Stimulated activated naive CD8-positive, alpha-beta T cell treated with anti-CD3 and anti-CD28 coated beads, Interleukin-15, amount 100 ng/mL, for 72 hours (primary cell): ENCODE results near the gene PTPRN2.

Experiments
- ATAC-seq: fragments of 150-1000 bp; cut with Tn5 transposase; 2 replicates; pipeline ENCODE4 v1.10.0; 2021; ENCODE audit warnings: mild to moderate bottlenecking, moderate library complexity
- DNase-seq, 2 donors: peaks; one replicate each; pipeline ENCODE4 v3.0.0; 2021 to 2022
- H3K27ac Mint-ChIP-seq, 2 donors: one replicate each; pipeline ENCODE4 v1.8.0; 2022; ENCODE audit warnings: mild to moderate bottlenecking in 2 of 2, mixed read lengths in 2 of 2, moderate library complexity in 2 of 2
- H3K27me3 Mint-ChIP-seq: one replicate; pipeline ENCODE4 v1.8.0; 2022; ENCODE audit warnings: mixed read lengths
- H3K4me1 Mint-ChIP-seq: one replicate; pipeline ENCODE4 v1.8.0; 2022; ENCODE audit warnings: mild to moderate bottlenecking, mixed read lengths
- H3K4me3 Mint-ChIP-seq, 2 donors: one replicate each; pipeline ENCODE4 v1.8.0; 2022; ENCODE audit warnings: mild to moderate bottlenecking in 2 of 2, mixed read lengths in 2 of 2, moderate library complexity in 1 of 2
- H3K9me3 Mint-ChIP-seq, 2 donors: one replicate each; pipeline ENCODE4 v1.8.0; 2022; ENCODE audit warnings: mixed read lengths in 2 of 2

The PTPRN2 gene

DNA sequence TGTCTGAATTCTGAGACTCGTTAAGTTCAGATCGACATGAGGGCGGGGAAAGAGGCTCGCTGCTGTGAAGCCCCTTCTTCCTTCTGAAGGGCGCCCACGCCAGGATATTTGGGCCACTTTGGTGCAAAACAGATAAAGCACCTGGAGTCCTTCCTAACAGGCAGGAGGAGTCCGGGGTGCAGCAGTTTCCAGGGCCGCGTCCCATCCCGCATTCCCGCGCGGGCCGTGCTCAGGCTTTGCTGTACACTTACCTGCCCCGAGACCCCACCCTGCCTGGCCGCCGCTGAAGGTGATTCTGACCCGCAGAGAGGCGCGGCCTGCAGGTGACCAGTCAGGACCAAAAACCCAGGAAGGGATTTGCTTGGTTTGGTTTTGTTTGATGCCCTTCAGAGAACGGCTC, 454.6 kb downstream of the PTPRN2 start:
- H3K9me3 Mint-ChIP-seq, result no peaks in the 10 kb centered on the region
- DNase-seq, result no peak
- no peaks in the 10 kb centered on the region for H3K4me1 Mint-ChIP-seq
- no peak overlapping the region for H3K4me3 Mint-ChIP-seq
- H3K27ac Mint-ChIP-seq, result no peak overlapping the region
- no peak for ATAC-seq
- no peaks in the 10 kb centered on the region for H3K27me3 Mint-ChIP-seq

DNA sequence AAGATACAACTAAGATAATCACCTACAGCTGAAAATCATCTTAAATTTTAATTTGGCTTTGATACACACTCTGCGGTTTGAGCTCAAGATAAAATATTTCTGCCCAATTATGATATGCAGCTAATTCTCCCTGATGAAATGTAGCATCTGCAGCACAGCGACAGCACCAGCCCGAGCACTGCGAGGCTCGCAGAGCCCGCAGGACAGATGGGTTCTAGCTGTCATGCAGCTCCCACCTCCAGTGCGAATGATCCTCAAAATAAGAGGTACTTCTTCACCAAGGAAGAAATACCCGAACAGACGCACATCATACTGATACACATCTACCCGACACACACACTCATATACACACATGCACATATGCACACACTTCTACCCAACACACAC, 457.6 kb downstream of the PTPRN2 start:
- no peaks in the 10 kb centered on the region for H3K4me1 Mint-ChIP-seq
- ATAC-seq (no peak), DNase-seq (no peak)
- H3K4me3 Mint-ChIP-seq, result no peak overlapping the region
- no peaks in the 10 kb centered on the region for H3K27me3 Mint-ChIP-seq
- H3K27ac Mint-ChIP-seq, result no peak overlapping the region
- H3K9me3 Mint-ChIP-seq, result no peaks in the 10 kb centered on the region

DNA sequence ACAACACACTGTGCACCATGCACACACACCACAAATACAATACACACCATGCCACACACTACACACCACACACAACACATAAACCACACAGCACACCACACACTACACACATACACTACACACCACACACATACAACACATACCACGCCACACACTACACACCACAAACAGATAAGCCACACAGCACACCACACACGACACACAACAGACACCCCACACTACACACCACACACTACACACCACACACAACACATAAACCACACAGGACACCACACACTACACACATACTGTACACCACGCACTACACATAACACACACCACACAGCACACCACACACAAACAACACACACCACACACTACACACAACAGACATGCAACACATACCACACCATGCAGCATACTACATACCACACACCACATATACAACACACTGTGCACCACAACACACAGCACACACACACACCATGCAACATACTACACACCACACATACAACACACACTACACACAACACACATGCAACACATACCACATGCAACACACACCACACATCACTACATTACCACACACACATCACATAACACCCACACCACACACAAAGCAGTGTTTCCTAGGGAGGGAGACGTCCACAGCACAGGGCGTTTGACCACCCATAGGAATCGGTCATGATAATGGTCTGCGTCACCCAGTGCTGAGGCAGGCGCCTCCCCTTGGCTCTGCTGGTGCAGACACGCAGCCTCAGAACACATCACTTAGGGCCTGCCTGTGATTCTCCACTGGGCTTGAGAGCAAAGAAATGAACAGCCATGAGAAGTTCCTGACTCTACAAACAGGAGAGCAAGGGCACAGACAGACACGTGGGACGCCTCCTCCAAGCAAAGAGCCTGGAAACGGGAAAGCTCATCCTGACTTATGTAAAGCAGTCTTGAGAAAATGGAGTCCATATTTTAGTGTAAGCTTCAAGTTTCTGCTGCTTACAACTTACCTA, 458.3 kb downstream of the PTPRN2 start:
- H3K27me3 Mint-ChIP-seq, result no peaks in the 10 kb centered on the region
- DNase-seq (no peak), ATAC-seq (no peak)
- H3K4me1 Mint-ChIP-seq, result no peaks in the 10 kb centered on the region
- no peaks in the 10 kb centered on the region for H3K9me3 Mint-ChIP-seq
- no peak overlapping the region for H3K4me3 Mint-ChIP-seq
- no peak overlapping the region for H3K27ac Mint-ChIP-seq

DNA sequence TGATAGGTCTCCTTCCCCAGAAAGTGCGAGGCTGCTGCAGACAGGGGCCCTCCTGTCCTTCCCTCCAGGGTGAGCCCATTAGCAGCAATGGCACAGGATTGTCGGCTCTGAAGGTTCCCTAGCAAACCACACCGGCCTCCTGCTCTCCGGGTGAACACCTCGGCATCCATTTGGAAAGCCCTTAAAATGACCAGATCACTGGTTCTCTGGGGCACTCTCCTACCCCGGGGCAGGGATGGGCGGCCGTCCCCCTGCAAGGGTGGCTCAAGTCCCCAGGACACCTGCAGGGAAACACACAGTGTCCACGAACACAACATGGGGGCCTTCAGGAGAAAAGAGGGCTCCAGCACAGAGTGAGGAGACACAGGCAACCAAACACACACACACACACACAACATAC, 459.1 kb downstream of the PTPRN2 start:
- H3K4me1 Mint-ChIP-seq, result no peaks in the 10 kb centered on the region
- H3K4me3 Mint-ChIP-seq, result no peak overlapping the region
- H3K27me3 Mint-ChIP-seq, result no peaks in the 10 kb centered on the region
- ATAC-seq (no peak), DNase-seq (no peak)
- H3K27ac Mint-ChIP-seq, result no peak overlapping the region
- H3K9me3 Mint-ChIP-seq, result no peaks in the 10 kb centered on the region

DNA sequence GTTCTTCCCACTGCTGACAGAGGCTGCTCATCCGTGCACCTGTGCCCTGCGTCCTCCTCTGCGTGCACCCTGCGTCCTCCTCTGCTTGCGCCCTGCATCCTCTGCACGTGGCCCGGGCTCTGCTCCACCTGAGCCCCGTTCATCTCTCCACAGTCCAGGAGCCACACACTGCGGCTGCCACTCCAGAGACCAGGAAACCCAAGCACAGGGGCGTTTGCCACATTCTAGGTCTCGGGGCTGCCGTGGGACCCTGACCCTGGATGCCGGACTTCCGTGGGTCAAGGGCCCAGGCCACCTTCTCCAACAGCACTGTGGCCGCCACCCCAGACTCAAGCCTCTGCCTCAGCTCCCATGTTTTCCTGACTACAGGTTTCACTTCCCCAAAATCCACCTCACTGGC, 460.4 kb downstream of the PTPRN2 start:
- Mint-ChIP-seq H3K27me3 (no peaks in the 10 kb centered on the region), H3K4me3 (no peak overlapping the region), H3K27ac (no peak overlapping the region), H3K9me3 (no peaks in the 10 kb centered on the region), H3K4me1 (no peaks in the 10 kb centered on the region)
- ATAC-seq (no peak), DNase-seq (no peak)

DNA sequence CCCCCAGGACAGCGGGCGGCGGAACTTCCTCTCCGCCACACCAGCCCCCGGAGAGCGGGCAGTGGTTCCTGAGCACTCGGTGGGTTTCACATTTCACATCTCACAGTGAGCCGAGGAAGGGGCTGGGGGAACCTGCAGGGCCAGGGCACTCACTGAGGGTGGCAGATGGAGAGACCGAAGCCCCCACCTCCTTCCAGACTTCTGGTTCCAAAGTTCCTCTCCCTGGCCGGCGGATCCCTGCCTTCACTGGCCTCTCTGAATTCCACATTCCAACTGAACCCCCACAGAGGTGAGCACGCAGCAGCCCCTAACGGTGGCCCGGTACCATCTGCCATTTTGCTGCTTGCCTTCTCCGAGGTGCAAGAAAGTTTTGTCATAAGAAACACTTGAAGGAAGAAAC, 461.0 kb downstream of the PTPRN2 start:
- no peaks in the 10 kb centered on the region for H3K9me3 Mint-ChIP-seq
- H3K27me3 Mint-ChIP-seq, result no peaks in the 10 kb centered on the region
- H3K27ac Mint-ChIP-seq, result no peak overlapping the region
- ATAC-seq, result no peak
- no peak for DNase-seq
- no peak overlapping the region for H3K4me3 Mint-ChIP-seq
- no peaks in the 10 kb centered on the region for H3K4me1 Mint-ChIP-seq

DNA sequence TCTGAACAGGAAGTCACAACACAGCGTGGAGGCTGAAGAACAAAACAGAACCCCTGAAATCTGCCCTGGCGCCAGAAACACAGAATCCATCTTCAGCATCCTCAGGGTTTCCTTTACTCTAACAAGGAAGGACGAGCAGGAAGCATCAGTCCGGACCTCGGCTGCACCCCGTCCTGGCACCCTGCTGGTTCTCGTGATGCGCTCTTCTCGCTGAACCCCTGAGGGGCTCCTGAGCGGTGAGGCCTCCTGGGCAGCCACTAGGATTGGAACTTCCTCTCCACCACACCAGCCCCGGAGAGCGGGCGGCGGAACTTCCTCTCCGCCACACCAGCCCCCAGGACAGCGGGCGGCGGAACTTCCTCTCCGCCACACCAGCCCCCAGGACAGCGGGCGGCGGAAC, 461.9 kb downstream of the PTPRN2 start:
- Mint-ChIP-seq H3K4me3 (no peak overlapping the region), H3K9me3 (no peaks in the 10 kb centered on the region), H3K4me1 (no peaks in the 10 kb centered on the region), H3K27ac (no peak overlapping the region), H3K27me3 (no peaks in the 10 kb centered on the region)
- ATAC-seq, result no peak
- DNase-seq, result no peak

DNA sequence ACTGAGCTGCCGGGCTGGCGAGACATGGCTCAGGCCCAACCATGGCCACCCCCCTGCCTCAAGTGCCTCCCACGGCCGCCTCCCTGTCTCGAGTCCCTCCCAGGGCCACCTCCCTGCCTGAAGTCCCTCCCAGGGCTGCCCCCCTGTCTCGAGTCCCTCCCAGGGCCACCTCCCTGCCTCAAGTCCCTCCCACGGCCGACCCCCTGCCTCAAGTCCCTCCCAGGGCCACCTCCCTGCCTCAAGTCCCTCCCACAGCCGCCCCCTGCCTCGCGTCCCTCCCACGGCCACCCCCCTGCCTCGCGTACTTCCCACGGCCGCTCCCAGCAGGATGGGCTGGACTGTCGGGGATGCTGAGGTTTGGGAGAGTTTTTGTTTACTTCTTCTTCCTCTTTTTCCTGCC, 462.5 kb downstream of the PTPRN2 start:
- no peaks in the 10 kb centered on the region for H3K27me3 Mint-ChIP-seq
- no peaks in the 10 kb centered on the region for H3K4me1 Mint-ChIP-seq
- no peak overlapping the region for H3K4me3 Mint-ChIP-seq
- ATAC-seq (no peak), DNase-seq (no peak)
- no peak overlapping the region for H3K27ac Mint-ChIP-seq
- H3K9me3 Mint-ChIP-seq, result peaks cover 0 to 1% of the 10 kb centered on the region in 2 donors

DNA sequence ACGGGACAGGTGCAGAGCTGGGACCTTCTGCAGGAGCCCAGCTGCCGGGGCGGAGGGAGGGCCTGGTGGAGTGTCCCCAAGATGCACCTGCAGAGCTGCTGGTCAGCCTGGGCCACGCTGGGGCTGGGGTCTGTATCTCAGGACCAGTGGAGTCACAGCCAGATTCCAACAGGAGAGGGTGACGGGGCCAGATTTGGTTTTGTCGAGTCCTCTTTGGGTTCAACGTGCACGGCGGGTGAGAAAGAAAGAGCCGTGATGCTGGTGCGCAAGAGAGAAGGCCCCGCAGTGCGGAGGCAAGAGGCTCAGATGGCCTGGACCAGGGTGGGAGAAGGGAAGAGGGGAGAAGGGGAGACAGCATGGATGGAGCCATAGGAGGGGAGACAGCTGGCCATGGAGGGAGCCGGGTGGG, 462.9 kb downstream of the PTPRN2 start:
- Mint-ChIP-seq H3K9me3 (peaks cover 4 to 5% of the 10 kb centered on the region in 2 donors), H3K4me3 (no peak overlapping the region), H3K4me1 (no peaks in the 10 kb centered on the region), H3K27me3 (no peaks in the 10 kb centered on the region), H3K27ac (no peak overlapping the region)
- no peak for DNase-seq
- no peak for ATAC-seq

DNA sequence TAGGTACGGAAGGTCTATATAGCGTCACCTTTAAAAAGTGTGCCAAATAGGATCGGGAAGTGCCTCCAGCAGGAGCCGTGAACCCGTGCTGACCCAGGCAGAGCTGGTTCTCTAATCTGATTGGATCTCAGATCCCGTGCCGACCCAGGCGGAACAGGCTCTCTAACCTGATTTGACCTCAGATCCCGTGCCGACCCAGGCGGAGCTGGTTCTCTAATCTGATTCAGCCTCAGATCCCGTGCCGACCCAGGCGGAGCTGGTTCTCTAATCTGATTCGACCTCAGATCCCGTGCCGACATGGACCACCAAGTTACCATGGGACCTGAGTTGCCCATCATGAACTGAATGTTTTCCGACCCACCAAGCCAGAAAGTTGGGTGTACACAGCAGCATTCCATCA, 463.9 kb downstream of the PTPRN2 start:
- H3K4me1 Mint-ChIP-seq, result no peaks in the 10 kb centered on the region
- peaks cover 12% of the 10 kb centered on the region in 2 donors for H3K9me3 Mint-ChIP-seq
- ATAC-seq (no peak), DNase-seq (no peak)
- H3K27me3 Mint-ChIP-seq, result no peaks in the 10 kb centered on the region
- H3K27ac Mint-ChIP-seq, result no peak overlapping the region
- H3K4me3 Mint-ChIP-seq, result no peak overlapping the region

DNA sequence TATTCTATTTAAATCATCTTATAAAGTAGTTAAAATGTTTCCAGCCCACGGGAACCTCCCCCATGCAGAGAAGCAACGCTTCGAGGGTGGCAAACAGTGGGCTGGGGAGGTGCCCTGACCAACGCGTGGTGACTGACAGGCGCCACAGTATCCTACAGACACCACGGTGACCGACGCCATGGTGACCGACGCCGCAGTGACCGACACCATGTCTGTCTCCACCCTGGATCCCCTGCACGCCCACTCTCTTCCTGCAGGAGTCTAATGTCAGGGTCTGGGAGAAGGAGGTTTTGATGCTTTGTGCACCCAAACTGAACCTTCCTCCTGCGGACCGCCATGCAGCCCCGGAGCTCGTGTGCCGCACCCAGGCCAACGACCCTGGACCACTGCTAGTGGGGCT, 464.4 kb downstream of the PTPRN2 start:
- no peak overlapping the region for H3K27ac Mint-ChIP-seq
- no peaks in the 10 kb centered on the region for H3K27me3 Mint-ChIP-seq
- no peaks in the 10 kb centered on the region for H3K4me1 Mint-ChIP-seq
- no peak for DNase-seq
- peaks cover 12% of the 10 kb centered on the region in 2 donors for H3K9me3 Mint-ChIP-seq
- H3K4me3 Mint-ChIP-seq, result no peak overlapping the region
- ATAC-seq, result no peak

DNA sequence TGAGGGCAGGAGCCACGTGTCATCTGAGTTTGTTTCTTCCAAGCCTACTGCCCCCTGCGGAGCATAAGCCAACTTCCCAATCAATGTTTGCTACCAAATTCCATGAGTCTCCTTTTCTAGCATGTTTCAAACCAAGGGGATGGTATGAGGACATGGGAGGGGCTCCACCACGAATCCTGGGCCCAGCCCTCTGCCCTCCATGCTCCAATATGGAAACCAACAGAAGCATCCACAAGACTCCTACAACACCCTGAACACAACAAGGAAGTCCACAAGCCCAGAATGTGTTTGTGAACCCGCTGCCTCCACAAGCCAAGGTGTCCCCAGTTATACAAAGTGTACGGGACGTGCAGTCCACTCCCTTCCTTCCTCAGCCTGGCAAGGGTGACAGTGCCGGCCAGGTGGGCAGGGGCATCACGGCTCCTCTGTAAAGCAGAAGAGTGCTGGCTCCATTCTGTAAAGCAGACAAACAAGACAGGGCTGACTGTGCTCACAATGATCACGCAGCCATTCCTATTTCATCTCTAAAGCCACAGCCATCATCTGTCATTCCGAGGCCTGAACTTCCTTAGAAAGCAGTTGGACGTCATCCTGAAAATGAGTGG, 466.1 kb downstream of the PTPRN2 start:
- Mint-ChIP-seq H3K4me1 (no peaks in the 10 kb centered on the region), H3K9me3 (peaks cover 21 to 23% of the 10 kb centered on the region in 2 donors), H3K27ac (no peak overlapping the region), H3K27me3 (no peaks in the 10 kb centered on the region), H3K4me3 (no peak overlapping the region)
- DNase-seq, result no peak
- no peak for ATAC-seq

DNA sequence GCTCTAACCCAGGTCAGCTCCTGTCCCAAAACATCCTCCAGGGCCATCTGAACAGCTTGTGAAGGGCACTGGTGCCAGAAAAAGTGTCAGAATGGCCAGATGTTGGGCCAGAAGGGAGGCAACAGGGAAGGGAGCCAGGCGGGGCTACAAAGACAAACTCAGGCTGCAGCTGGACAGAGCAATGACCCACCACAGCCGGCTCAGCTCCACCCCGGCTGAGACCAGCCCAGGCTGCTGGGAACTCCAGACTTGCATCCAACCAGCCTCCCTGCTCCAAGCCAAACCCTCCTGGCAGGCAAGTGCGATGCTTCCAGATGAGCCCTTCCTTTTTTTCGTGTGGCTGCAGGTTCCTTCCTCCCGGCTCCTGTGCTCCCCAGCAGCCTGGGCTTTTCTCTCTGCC, 466.9 kb downstream of the PTPRN2 start:
- H3K4me3 Mint-ChIP-seq, result no peak overlapping the region
- no peaks in the 10 kb centered on the region for H3K27me3 Mint-ChIP-seq
- no peak for DNase-seq
- no peak for ATAC-seq
- no peak overlapping the region for H3K27ac Mint-ChIP-seq
- H3K9me3 Mint-ChIP-seq, result peaks cover 21 to 28% of the 10 kb centered on the region in 2 donors
- no peaks in the 10 kb centered on the region for H3K4me1 Mint-ChIP-seq

DNA sequence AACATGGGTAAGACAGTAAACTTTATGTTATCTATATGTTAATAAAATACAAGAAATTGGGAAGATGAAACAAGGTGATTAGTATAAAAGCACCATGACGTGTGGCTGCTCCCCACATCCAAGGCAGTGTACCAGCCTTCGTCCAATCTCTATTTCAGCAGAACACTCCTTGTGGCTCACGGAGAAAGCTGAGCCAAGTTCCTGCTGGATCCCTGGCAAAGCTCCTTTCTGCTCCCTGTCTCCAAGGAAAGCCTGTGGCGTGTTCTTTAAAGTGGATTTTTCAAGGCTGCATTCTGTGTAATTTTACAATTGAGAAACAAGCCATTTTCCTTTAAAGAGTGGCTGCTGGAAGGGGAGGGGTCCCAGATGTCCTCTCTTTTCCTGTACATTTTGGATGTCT, 467.3 kb downstream of the PTPRN2 start:
- peaks cover 25 to 32% of the 10 kb centered on the region in 2 donors for H3K9me3 Mint-ChIP-seq
- no peak overlapping the region for H3K4me3 Mint-ChIP-seq
- H3K4me1 Mint-ChIP-seq, result no peaks in the 10 kb centered on the region
- no peaks in the 10 kb centered on the region for H3K27me3 Mint-ChIP-seq
- no peak overlapping the region for H3K27ac Mint-ChIP-seq
- no peak for DNase-seq
- no peak for ATAC-seq

DNA sequence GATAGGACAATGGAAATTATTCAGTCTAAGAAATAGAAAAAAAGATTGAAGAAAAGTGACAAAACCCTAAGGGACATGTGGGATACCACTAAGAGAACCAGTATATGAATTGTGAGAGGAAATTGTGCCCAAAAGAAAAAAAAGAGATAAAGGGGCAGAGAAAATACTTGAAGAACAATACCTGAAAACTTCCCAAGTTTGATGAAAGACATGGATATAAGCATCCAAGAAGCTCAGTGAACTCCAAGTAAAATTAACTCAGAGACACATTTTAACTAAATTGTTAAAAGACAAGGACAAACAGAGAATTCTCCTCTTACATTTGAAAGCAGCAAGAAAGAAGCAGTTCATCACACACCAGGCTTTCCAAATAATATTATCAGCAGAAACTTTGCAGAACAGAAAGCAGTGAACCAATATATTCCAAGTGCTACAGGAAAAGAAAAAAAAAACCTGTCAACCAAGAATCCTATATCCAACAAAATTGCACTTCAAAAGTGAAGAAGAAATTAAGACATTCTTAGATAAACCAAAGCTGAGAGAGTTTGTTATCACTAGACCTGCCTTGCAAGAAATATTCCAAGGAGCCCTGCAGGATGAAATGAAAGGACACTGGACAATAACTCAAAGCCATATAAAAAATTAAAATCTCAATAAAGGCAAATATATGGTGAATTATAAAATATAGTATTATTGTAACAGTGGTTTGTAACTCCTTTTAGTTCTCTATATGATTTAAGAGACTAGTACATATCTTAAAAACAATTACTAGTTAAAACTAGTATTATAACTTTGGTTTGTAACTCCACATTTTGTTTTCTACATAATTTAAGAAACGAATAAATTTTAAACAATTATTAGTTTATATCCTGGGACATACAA, 470.0 kb downstream of the PTPRN2 start:
- no peak overlapping the region for H3K4me3 Mint-ChIP-seq
- DNase-seq (no peak), ATAC-seq (no peak)
- no peaks in the 10 kb centered on the region for H3K4me1 Mint-ChIP-seq
- H3K9me3 Mint-ChIP-seq, result peaks cover 30 to 53% of the 10 kb centered on the region in 2 donors
- no peaks in the 10 kb centered on the region for H3K27me3 Mint-ChIP-seq
- H3K27ac Mint-ChIP-seq, result no peak overlapping the region

DNA sequence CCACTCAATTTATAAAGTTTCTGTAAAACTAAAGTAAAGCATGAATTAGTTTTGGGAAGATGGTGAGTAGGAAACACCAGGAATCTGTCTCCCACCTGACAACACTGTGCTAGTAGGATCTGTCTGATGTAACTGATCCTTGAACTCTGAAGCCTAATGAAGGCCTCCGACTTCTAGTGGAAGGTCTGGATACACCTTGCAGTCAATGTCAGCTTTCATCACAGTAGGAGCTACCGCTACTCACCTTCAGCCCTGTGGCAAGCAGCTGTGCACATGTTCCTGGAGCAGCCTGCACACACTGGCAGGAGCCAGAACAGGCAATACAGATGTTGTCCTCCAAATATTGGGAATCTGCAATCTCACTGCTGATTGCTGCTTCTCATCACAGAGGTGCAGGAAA, 471.4 kb downstream of the PTPRN2 start:
- H3K4me3 Mint-ChIP-seq, result no peak overlapping the region
- ATAC-seq (no peak), DNase-seq (no peak)
- peaks cover 30 to 53% of the 10 kb centered on the region in 2 donors for H3K9me3 Mint-ChIP-seq
- H3K27me3 Mint-ChIP-seq, result no peaks in the 10 kb centered on the region
- H3K27ac Mint-ChIP-seq, result no peak overlapping the region
- no peaks in the 10 kb centered on the region for H3K4me1 Mint-ChIP-seq
